ENCODE data around the gene PPP6R2. TPM values are rescaled to one million over a fixed set of nuclear protein-coding genes. Genes with fewer than 3 reads are reported as not detected.

The PPP6R2 gene
- total RNA-seq, 2 experiments from 2014 or later: 62.3 to 64.5 TPM

DNA sequence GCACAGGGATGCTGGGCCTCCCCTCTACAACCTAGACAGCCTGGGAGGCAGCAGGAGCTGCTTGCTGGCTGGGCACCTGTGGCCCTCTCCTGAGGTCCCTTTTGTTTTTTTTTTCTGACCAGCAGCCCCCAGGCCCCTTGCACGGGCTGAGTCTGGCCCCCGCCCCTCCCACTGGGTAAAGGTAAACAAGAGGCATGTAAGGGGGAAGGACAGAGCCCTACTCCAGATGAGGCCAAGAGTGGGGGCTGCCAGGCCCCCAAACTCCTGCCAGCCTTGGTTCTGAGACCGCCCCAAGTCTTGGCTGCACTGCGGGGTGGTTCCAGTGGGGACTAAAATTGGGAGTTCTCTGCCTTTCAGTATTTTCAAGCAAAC lies 44.9 kb upstream of the PPP6R2 start:
- Histone ChIP-seq H3K36me3 (ENCODE audit: insufficient read depth, low read length) (no peaks in the 10 kb centered on the region), H3K9me3 (ENCODE audit: low read length) (no peaks in the 10 kb centered on the region), H3K4me3 (ENCODE audit: low read depth, low read length, poor library complexity, severe bottlenecking) (no peak overlapping the region), H3K4me1 (ENCODE audit: insufficient read depth, low read length, poor library complexity, severe bottlenecking) (peaks cover 76% of the 10 kb centered on the region), H3K9me2 (ENCODE audit: insufficient read depth, low read length) (no peaks in the 10 kb centered on the region), H3K27ac (ENCODE audit: low read depth, low read length, poor library complexity, severe bottlenecking) (no peak overlapping the region), H3K79me2 (ENCODE audit: insufficient read depth, low read depth, low read length) (no peaks in the 10 kb centered on the region), H2AFZ (ENCODE audit: low read length) (no peak overlapping the region), H3K4me2 (ENCODE audit: low read length) (no peak overlapping the region), H4K20me1 (ENCODE audit: insufficient read depth, low read length) (no peaks in the 10 kb centered on the region)
- DNase-seq (ENCODE audit: low spot score): no peak
- TF ChIP-seq EZH2phosphoT487 (IDR thresholded peaks at IDR 0.05; ENCODE audit: borderline replicate concordance, low read depth, low read length) (no peak), CTCF (conservative IDR thresholded peaks at IDR 0.05; ENCODE audit: low read length) (no peak)
- CTCF ChIA-PET (ENCODE audit: unreplicated experiment): no interaction called here
- intact Hi-C loops (cut with micrococcal nuclease; ENCODE audit: unreplicated experiment): no loop called here
- BruUV-seq (replicated peaks): no TSS peak
- POLR2A ChIA-PET: no interaction called here

DNA sequence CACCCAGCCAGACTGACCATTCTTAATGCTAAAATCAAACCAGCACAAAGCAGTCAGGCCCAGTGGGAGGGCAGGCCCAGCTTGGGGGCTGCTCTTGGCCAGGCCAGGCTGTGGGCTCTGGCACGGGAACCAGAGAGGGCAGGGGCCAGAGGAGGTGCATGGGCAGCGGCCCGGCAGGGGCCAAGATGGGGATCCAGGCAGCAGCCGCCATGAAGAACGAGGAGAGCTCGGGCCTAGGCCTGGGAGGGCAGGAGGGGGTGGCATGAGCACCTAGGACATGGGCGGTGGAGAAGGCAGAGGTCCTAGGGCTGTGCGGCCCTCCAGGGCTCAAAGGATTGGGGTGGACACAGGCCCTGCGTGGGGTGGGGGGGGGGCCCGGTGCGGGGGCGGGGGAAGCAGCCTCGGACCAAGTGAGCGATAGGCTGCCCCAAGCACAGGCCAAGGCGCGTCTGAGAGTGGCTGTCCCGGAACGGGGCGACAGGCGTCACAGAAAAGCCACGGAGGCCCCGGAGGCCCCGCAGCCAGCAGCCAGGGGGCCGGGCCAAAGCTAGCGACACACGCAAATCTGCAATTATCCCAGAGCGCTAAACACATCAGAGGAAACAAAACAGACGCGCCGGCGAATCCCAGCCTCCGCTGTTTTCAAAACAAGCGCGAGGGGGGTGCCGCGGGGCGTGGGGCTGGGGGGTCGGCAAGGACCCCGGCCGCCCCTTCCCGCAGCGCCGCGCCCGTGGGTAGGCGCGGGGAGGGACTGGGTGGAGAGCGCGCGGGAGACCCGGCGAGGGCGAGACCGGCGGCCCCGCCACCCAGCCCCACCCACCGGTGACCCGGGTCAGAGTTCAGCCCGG lies 44.0 kb upstream of the PPP6R2 start:
- peak overlapping the region; percentile 55 for H3K4me3 ChIP-seq (ENCODE audit: low read depth, low read length, poor library complexity, severe bottlenecking)
- ChIA-PET POLR2A (no interaction called here), CTCF (ENCODE audit: unreplicated experiment) (no interaction called here)
- DNase-seq (ENCODE audit: low spot score): no peak
- H4K20me1 ChIP-seq (ENCODE audit: insufficient read depth, low read length): no peaks in the 10 kb centered on the region
- peak overlapping the region; percentile 18; the same call in 1 of the 2 replicates for H2AFZ ChIP-seq (ENCODE audit: low read length)
- no peaks in the 10 kb centered on the region for H3K9me3 ChIP-seq (ENCODE audit: low read length)
- H3K27ac ChIP-seq (ENCODE audit: low read depth, low read length, poor library complexity, severe bottlenecking): no peak overlapping the region
- peaks cover 76% of the 10 kb centered on the region for H3K4me1 ChIP-seq (ENCODE audit: insufficient read depth, low read length, poor library complexity, severe bottlenecking)
- no peaks in the 10 kb centered on the region for H3K79me2 ChIP-seq (ENCODE audit: insufficient read depth, low read depth, low read length)
- H3K9me2 ChIP-seq (ENCODE audit: insufficient read depth, low read length): no peaks in the 10 kb centered on the region
- H3K4me2 ChIP-seq (ENCODE audit: low read length): peak overlapping the region; percentile 49
- H3K36me3 ChIP-seq (ENCODE audit: insufficient read depth, low read length): no peaks in the 10 kb centered on the region
- no peak for TF ChIP-seq CTCF (conservative IDR thresholded peaks at IDR 0.05; ENCODE audit: low read length)
- no peak for TF ChIP-seq EZH2phosphoT487 (IDR thresholded peaks at IDR 0.05; ENCODE audit: borderline replicate concordance, low read depth, low read length)
- intact Hi-C loops (cut with micrococcal nuclease; ENCODE audit: unreplicated experiment): no loop called here
- BruUV-seq (replicated peaks): no TSS peak
